ENCODE data around the gene ARHGAP22.

Gene ARHGAP22

DNA sequence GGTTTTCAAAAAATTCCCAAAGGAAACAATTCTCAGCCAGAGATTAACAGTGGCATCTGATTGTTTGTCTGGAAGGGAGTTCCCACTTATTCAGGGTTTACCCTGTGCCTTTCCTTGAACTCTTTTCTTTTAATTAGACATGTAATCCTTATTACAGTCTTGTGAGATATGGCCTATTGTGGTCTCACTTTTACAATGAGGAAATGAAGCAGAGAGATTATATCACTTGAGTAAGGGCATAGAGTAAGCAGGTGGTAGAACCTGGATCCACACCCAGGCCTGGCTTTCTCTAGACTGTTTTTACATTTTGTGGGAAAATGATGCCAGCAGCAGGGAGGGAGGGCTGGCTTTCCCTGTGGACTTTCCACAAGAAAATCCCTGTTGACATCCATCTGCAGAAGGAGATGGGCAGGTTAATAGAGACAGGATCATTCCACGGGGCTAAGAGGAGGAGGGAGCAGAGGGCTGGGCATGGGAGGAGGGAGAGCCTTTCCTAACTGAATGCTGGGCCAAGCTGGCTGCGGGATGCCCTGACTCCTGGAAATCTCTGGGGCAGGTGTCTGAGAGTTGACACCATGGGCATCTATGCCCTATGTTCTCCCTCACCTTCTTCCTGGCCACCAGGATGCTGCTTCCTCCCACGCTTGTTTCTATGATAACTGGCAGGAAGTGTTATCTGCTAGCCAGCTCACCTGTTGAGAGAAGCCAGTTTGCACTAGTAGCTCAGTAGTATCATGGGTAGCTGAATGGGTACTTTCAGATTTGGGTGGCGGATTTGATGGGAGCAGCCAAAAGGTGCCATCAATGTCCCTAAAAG is 28.7 kb upstream of the ARHGAP22 start:
- no peak for DNase-seq

GRCh38 chr10:48632166-48632565 is 27.3 kb upstream of the ARHGAP22 start:
- DNase-seq = no peak

DNA sequence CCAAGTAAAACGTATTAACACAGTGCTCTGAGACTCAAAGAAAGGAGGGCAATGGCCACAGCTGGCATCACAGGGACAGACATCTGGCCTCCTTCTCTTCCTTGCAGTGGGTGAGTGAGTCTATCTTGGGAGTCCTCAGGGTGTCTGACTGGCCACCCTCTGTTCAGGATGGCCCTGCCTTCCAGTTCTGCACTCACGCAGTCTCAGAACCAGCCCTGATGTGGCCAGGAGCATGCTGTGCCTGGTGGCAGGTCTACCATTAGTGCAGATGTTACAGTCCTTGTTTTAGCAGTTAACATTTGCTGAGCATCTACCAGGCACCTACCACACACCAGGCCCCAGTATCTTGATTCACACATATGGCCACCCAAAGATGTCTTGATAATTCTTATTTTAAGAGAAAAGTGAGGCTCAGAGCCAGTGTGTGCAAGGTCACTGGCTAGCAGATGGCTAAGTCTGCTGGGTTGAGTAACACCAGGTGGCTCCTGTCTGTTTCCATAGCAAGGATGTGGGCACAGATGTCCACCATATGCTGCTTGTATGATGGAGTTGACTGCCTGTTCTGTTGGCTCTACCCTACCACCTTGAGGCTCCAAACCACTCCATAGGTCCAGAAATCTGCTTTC is 23.2 kb upstream of the ARHGAP22 start:
- DNase-seq = no peak

- DNase-seq = no peak
Measured at GRCh38 chr10:48626986-48627731, 22.3 kb upstream of the ARHGAP22 start.

DNA sequence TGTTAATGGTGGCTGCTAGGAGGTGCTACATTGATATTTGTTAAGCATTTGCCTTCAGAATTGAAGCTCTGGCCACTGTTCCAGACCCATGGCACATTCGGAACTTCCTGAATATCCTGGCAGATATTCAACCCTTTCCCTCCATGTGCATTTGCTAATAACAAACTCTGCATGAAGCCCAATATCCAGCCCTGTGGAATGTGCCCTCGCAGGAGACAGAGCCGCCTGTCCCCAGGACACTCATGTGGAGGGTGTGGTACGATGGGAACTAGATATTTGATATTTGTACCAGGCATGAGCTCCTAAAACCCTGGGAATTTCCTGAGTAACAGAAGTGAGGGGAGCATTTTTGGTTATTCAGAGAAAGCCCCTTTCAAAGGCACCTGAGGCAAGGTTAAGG is 21.6 kb upstream of the ARHGAP22 start:
- DNase-seq = no peak

DNA sequence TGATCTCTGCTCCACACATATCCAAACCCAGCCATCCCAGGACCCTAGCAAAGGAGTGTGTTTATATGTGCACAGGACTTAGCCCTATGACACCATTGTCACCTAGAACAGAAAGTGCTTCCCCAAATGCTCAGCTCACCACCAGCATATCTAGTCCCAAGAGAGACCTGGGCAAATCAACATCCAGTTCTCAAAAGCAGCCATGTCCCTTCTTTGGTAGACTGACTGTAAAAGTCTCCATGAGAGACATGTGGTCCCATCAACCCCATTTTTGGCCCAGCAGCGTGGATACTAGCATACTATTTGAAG is 20.9 kb upstream of the ARHGAP22 start:
- DNase-seq = no peak

- DNase-seq = no peak
Measured at GRCh38 chr10:48623607-48624132, 18.8 kb upstream of the ARHGAP22 start.

GRCh38 chr10:48623009-48623408 is 18.1 kb upstream of the ARHGAP22 start:
- DNase-seq = no peak

GRCh38 chr10:48620719-48621118 is 15.8 kb upstream of the ARHGAP22 start:
- DNase-seq = no peak

GRCh38 chr10:48616436-48616835 is 11.6 kb upstream of the ARHGAP22 start:
- no peak for DNase-seq

DNA sequence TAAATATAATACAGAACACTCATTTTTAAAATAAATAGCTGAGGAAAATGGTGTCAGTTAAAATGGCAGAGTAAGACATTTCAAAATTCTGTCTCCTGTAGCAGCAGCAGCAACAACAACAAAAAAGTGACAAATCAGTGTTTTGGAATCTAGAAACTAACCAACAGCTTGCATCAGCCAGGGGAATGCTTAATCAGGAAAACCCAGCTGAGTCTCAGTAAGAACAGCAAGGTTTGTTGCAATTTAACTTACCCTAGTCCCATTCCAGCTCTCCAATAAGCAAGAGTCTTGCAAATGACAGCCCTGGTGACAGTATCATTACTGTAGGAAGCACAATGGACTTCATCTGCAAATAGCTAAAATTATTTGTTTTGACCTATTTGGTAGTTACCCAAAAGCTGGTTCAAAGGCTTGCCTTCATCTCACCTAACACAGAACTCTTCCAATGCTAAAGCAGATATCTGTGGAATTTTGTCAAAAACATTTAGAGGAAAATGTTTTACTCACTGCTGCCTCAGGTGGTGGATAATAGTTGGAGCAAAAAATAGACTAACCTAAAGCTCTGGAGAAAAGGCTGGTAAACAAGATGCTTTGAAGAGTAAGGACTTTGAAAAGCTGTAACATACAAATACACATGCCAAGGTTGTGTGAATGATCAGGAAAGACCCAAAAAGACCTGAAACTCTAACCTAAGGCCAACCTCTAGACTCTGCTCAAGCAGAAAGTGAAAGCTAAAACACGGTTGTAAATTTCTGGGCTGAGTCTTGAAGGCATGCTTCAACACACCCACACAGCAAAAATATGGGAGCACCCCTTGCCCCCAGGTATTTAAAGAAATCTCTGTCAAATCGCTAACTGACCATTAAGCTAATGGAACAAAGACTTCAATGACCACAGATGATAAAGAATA is 9.9 kb upstream of the ARHGAP22 start:
- DNase-seq = no peak

GRCh38 chr10:48613016-48613415 is 8.1 kb upstream of the ARHGAP22 start:
- DNase-seq = no peak

- no peak for DNase-seq
Measured at GRCh38 chr10:48612236-48612943, 7.5 kb upstream of the ARHGAP22 start.

GRCh38 chr10:48611133-48611532 is 6.3 kb upstream of the ARHGAP22 start:
- DNase-seq = no peak

DNA sequence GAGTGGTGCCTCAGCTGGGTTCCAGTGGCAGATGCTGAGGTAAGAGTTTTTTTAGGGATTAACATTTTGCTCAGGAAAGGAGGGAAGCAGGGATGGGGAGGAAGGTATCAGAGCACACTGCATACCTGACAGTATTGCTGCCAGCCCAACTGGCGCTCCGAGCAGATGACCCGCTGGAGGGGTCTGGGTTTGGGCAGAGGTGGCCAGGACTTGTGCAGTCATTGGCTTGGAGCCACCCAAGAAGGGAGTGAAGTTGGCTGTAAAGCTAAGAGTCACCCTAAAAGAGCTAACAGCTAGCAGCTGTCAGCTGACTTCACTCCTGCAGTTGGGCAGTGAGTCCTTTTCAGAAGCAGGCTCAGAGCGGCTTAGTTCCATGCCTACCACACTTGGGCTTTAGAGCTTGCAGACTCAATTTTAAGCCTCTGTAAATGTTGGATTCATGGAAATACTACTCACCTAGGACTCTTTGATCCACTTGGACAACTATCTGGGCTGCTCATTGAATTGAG is 5.8 kb upstream of the ARHGAP22 start:
- no peak for DNase-seq

DNA sequence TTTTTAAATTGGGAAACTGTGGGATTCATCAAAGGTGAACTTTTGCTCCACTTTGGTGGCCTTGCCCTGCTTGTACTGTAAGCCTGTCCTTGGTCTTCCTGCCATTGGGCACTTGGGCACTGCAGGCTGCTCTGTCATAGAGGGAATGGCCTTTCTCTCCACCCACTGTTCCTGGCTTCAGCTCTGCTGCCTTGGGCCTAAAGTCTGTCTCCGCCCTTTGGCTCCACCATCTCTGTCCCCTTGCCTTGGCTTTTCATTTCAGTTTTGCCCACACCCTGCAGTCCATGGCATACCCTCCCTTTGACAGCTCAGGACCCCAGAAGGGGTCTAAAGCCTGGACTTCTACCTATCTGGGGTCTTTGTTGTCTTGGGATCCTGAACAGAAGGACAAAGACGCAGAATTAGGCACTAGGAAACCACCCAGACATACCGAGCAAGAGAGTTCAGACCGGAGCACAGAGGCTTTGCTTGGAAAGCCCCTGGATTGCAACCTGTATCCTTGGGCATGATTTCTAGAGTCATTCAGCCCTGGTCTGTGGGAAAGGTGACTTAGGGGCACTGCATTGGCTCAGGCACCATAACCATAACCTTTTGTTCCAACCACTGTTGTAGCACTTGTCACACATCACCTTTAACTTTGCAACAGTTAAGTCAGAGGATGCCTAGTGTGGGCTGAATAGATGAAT is 5.2 kb upstream of the ARHGAP22 start:
- DNase-seq = no peak

DNA sequence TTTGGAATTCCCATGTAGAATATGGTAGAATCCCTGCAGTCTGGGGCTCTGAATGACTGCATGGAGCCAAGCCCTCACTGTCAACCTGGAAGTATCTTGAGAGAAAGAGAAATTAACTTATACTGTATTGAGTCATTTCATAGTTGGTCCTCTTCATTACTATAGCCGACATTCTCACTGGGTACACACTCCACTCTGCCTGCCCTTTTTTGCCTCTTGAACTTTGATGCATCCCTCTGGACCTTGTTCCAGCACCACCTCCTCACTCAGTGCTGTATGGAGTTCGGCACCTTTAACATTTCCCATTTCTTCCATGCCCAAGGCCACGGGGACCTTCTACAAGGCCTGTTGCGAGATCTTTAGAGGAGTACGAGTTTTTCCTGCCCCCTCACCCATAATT is 4.6 kb upstream of the ARHGAP22 start:
- DNase-seq = no peak

GRCh38 chr10:48608976-48609375 is 4.1 kb upstream of the ARHGAP22 start:
- no peak for DNase-seq

DNA sequence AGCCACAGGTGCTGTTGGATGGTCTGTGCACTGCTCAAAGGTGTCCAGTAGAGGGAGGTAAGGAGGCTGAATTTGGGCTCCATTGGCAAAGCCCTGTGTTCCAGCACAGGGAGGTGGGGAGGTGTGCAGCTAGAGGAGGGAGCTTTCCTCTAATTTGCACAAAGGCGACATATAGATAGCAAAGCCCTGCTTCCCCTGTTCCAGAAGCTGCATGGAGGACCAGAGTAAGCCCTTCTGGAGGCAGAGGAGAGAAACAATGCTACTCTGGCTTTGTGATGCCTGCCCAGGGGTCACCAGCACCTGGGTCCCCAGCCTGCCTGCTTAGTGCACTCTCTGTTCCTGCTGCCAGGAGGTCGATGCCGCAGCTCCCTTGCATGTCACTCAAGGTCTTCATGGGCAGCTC is 3.4 kb upstream of the ARHGAP22 start:
- no peak for DNase-seq

- no peak for DNase-seq
Measured at GRCh38 chr10:48607356-48608278, 2.7 kb upstream of the ARHGAP22 start.
